Measurements from ENCODE around the gene LPP.

Gene LPP

DNA sequence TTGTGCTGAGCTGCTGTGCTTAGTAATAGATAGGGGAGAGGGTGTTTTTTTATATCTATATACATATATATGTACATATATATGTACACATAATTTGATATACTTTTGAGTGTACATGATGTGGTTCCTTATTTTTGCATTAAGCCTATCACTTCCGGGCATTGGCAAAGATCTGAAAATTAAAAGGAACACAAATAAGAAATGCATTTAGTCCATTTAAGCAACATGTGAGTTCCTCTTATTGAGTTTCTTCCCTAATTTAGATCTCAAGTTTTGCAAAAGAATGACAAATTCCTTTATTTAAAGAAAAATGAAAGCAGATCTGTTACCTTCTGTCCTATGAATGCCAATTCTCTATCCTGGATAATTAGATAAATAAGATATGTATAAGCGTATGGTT lies 435.1 kb downstream of the LPP start:
- H4K20me1 ChIP-seq (ENCODE audit: control insufficient read depth, insufficient read depth, low read depth, low read length) = no peaks in the 10 kb centered on the region
- H3K9me3 ChIP-seq (ENCODE audit: control insufficient read depth, insufficient read depth, low read length) = no peaks in the 10 kb centered on the region
- no peaks in the 10 kb centered on the region for H3K9me2 ChIP-seq (replicated peaks; ENCODE audit: control insufficient read depth, low read length)
- peak overlapping the region; percentile 45; the same call in 1 of the 2 replicates for H3K4me3 ChIP-seq (ENCODE audit: low read length)
- TF ChIP-seq EZH2phosphoT487 (IDR thresholded peaks at IDR 0.05; ENCODE audit: borderline replicate concordance, low read length) = no peak
- TF ChIP-seq, protein P1, sequence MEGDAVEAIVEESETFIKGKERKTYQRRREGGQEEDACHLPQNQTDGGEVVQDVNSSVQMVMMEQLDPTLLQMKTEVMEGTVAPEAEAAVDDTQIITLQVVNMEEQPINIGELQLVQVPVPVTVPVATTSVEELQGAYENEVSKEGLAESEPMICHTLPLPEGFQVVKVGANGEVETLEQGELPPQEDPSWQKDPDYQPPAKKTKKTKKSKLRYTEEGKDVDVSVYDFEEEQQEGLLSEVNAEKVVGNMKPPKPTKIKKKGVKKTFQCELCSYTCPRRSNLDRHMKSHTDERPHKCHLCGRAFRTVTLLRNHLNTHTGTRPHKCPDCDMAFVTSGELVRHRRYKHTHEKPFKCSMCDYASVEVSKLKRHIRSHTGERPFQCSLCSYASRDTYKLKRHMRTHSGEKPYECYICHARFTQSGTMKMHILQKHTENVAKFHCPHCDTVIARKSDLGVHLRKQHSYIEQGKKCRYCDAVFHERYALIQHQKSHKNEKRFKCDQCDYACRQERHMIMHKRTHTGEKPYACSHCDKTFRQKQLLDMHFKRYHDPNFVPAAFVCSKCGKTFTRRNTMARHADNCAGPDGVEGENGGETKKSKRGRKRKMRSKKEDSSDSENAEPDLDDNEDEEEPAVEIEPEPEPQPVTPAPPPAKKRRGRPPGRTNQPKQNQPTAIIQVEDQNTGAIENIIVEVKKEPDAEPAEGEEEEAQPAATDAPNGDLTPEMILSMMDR (IDR thresholded peaks at IDR 0.05; ENCODE audit: low read depth, low read length, poor library complexity, severe bottlenecking) = no peak
- H3F3A ChIP-seq (ENCODE audit: control insufficient read depth, insufficient read depth) = 0 out of 2 replicates have a peak, but pooled peaks cover 2% of the 10 kb centered on the region
- peak overlapping the region; percentile 63 for H3K4me2 ChIP-seq (ENCODE audit: low read length)
- no peaks in the 10 kb centered on the region for H3K27me3 ChIP-seq (ENCODE audit: control insufficient read depth, low read length)
- H3K79me2 ChIP-seq (ENCODE audit: control insufficient read depth, low read length) = no peaks in the 10 kb centered on the region
- peaks cover 61% of the 10 kb centered on the region for H3K4me1 ChIP-seq (ENCODE audit: control insufficient read depth, low read length)
- H3K36me3 ChIP-seq (ENCODE audit: control insufficient read depth, low read length) = no peaks in the 10 kb centered on the region
- 0 out of 2 replicates have a peak overlapping the region, but pooled peaks have one; percentile 40 for H3K27ac ChIP-seq (ENCODE audit: low read depth, low read length)

DNA sequence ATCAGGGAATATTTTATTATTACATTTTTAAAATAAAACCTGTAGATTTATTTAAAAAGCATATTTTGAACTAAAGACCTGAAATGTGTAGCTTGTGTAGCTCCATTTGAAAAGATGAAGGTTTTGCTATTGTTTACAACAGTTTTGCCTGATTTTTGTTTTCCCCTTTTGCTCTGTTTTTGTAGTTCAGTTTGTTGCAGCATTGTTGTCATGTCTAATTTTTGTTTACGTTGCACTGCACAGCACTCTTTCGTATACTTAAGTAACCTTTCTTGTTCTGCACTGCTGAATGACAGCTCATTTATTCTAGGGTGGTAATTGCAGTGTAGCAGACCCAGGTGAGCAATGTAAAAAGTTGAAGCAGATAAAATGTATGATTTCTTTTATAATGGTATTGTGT lies 435.8 kb downstream of the LPP start:
- Histone ChIP-seq H3K4me3 (ENCODE audit: low read length) (no peak overlapping the region), H3K4me1 (ENCODE audit: control insufficient read depth, low read length) (peaks cover 54% of the 10 kb centered on the region), H3K4me2 (ENCODE audit: low read length) (no peak overlapping the region), H4K20me1 (ENCODE audit: control insufficient read depth, insufficient read depth, low read depth, low read length) (no peaks in the 10 kb centered on the region), H3K9me3 (ENCODE audit: control insufficient read depth, insufficient read depth, low read length) (no peaks in the 10 kb centered on the region), H3K9me2 (replicated peaks; ENCODE audit: control insufficient read depth, low read length) (no peaks in the 10 kb centered on the region), H3K79me2 (ENCODE audit: control insufficient read depth, low read length) (no peaks in the 10 kb centered on the region), H3F3A (ENCODE audit: control insufficient read depth, insufficient read depth) (0 out of 2 replicates have a peak, but pooled peaks cover 2% of the 10 kb centered on the region), H3K27me3 (ENCODE audit: control insufficient read depth, low read length) (no peaks in the 10 kb centered on the region), H3K27ac (ENCODE audit: low read depth, low read length) (no peak overlapping the region), H3K36me3 (ENCODE audit: control insufficient read depth, low read length) (no peaks in the 10 kb centered on the region)
- no peak for TF ChIP-seq EZH2phosphoT487 (IDR thresholded peaks at IDR 0.05; ENCODE audit: borderline replicate concordance, low read length)
- TF ChIP-seq, protein P1 (IDR thresholded peaks at IDR 0.05; ENCODE audit: low read depth, low read length, poor library complexity, severe bottlenecking) = no peak

DNA sequence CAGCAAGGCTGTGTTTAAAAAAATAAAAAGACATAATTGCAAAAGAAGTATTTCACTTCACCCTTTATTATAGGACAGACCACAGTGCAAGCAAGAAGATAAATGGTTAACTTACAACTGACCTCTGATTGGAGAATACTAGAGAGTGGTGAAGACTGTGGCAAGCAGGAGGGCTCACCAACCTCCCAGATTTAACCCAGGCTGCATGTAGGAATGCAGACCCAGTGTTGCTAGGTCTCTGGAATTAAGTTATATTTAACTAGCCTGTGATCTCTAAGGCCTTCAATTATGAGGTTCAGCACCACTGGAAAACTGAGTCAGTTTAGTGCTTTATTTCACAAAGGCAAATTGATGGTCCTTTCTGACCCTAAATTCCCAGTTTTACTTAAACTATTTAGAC lies 436.6 kb downstream of the LPP start:
- Histone ChIP-seq H3K36me3 (ENCODE audit: control insufficient read depth, low read length) (no peaks in the 10 kb centered on the region), H4K20me1 (ENCODE audit: control insufficient read depth, insufficient read depth, low read depth, low read length) (no peaks in the 10 kb centered on the region), H3F3A (ENCODE audit: control insufficient read depth, insufficient read depth) (0 out of 2 replicates have a peak, but pooled peaks cover 2% of the 10 kb centered on the region), H3K9me3 (ENCODE audit: control insufficient read depth, insufficient read depth, low read length) (no peaks in the 10 kb centered on the region), H3K4me3 (ENCODE audit: low read length) (no peak overlapping the region), H3K27me3 (ENCODE audit: control insufficient read depth, low read length) (no peaks in the 10 kb centered on the region), H3K79me2 (ENCODE audit: control insufficient read depth, low read length) (no peaks in the 10 kb centered on the region), H3K27ac (ENCODE audit: low read depth, low read length) (no peak overlapping the region), H3K4me2 (ENCODE audit: low read length) (no peak overlapping the region), H3K4me1 (ENCODE audit: control insufficient read depth, low read length) (peaks cover 46% of the 10 kb centered on the region), H3K9me2 (replicated peaks; ENCODE audit: control insufficient read depth, low read length) (no peaks in the 10 kb centered on the region)
- TF ChIP-seq, protein P1 (IDR thresholded peaks at IDR 0.05; ENCODE audit: low read depth, low read length, poor library complexity, severe bottlenecking) = no peak
- TF ChIP-seq EZH2phosphoT487 (IDR thresholded peaks at IDR 0.05; ENCODE audit: borderline replicate concordance, low read length) = no peak
